HepG2 (cell line): ENCODE measurements around the gene FAAP100. TPM values are rescaled to one million over a fixed set of nuclear protein-coding genes. Genes with fewer than 3 reads are reported as not detected.

ENCODE experiments used
- BCL6 ChIP-seq: IDR thresholded peaks from 2 replicates; pipeline ENCODE4 v1.6.1; 2016; ENCODE audit warnings: missing genetic modification reagents, missing compliant biosample characterization
- CAMTA2 ChIP-seq: sonication (generic); formaldehyde crosslinking; IDR thresholded peaks from 2 replicates; pipeline ENCODE4 v1.4.0; 2020; ENCODE audit warnings: mild to moderate bottlenecking, missing genetic modification reagents, borderline replicate concordance
- CCDC6 ChIP-seq: sonication (generic); formaldehyde crosslinking; IDR thresholded peaks from 2 replicates; pipeline ENCODE4 v1.8.1; 2022; ENCODE audit warnings: mild to moderate bottlenecking, missing genetic modification reagents, moderate library complexity
- GPBP1L1 ChIP-seq: sonication (generic); formaldehyde crosslinking; IDR thresholded peaks from 2 replicates; pipeline ENCODE4 v1.5.0; 2020; ENCODE audit warnings: mild to moderate bottlenecking, missing genetic modification reagents
- HMG20A ChIP-seq: IDR thresholded peaks from 2 replicates; pipeline ENCODE4 v1.6.1; 2016; ENCODE audit warnings: borderline replicate concordance
- HNF1A ChIP-seq, 2 experiments: sonication (generic) in 1 of 2; formaldehyde crosslinking in 1 of 2; IDR thresholded peaks; 2 replicates each; pipeline versions ENCODE4 v1.4.0 to v1.6.1; 2016 to 2020; ENCODE audit warnings: borderline replicate concordance in 1 of 2, low read depth in 1 of 2, mild to moderate bottlenecking in 1 of 2, missing genetic modification reagents in 1 of 2
- KLF12 ChIP-seq: sonication (generic); formaldehyde crosslinking; IDR thresholded peaks from 2 replicates; pipeline ENCODE4 v1.4.0; 2020; ENCODE audit warnings: missing genetic modification reagents, borderline replicate concordance
- MIXL1 ChIP-seq: IDR thresholded peaks from 2 replicates; pipeline ENCODE4 v1.6.1; 2016
- NCOA2 ChIP-seq: sonication (generic); formaldehyde crosslinking; IDR thresholded peaks from 2 replicates; pipeline ENCODE4 v1.8.0; 2022; ENCODE audit warnings: inconsistent platforms
- NFIC ChIP-seq: IDR thresholded peaks from 2 replicates; pipeline ENCODE4 v1.6.1; 2012; ENCODE audit warnings: mild to moderate bottlenecking, low read length, inconsistent platforms
- REL ChIP-seq: sonication (generic); formaldehyde crosslinking; conservative IDR thresholded peaks from 2 replicates; pipeline ENCODE4 v1.8.0; 2022; ENCODE audit warnings: mild to moderate bottlenecking, missing genetic modification reagents, moderate library complexity
- REST ChIP-seq, 2 experiments: IDR thresholded peaks; 2 replicates each; pipeline ENCODE4 v1.6.1; 2011 to 2012; ENCODE audit warnings: low read length in 2 of 2, borderline replicate concordance in 1 of 2, low read depth in 1 of 2, mild to moderate bottlenecking in 1 of 2, moderate library complexity in 1 of 2
- TSC22D2 ChIP-seq: sonication (generic); formaldehyde crosslinking; IDR thresholded peaks from 2 replicates; pipeline ENCODE4 v1.5.1; 2020; ENCODE audit warnings: missing genetic modification reagents, mild to moderate bottlenecking, borderline replicate concordance
- WIZ ChIP-seq: sonication (generic); formaldehyde crosslinking; IDR thresholded peaks from 2 replicates; pipeline ENCODE4 v1.5.1; 2020; ENCODE audit warnings: mild to moderate bottlenecking, missing genetic modification reagents
- ZNF138 ChIP-seq: sonication (generic); formaldehyde crosslinking; IDR thresholded peaks from 2 replicates; pipeline ENCODE4 v1.5.0; 2020; ENCODE audit warnings: mild to moderate bottlenecking, low read depth, missing genetic modification reagents
- ZNF224 ChIP-seq: sonication (generic); formaldehyde crosslinking; IDR thresholded peaks from 2 replicates; pipeline ENCODE4 v1.5.0; 2020; ENCODE audit warnings: mild to moderate bottlenecking, missing genetic modification reagents
- ZNF382 ChIP-seq: sonication (generic); formaldehyde crosslinking; IDR thresholded peaks from 2 replicates; pipeline ENCODE4 v1.5.0; 2020; ENCODE audit warnings: missing genetic modification reagents, mild to moderate bottlenecking, borderline replicate concordance
- ZNF83 ChIP-seq: sonication (generic); formaldehyde crosslinking; IDR thresholded peaks from 2 replicates; pipeline ENCODE4 v1.4.0; 2020; ENCODE audit warnings: missing genetic modification reagents, mild to moderate bottlenecking, borderline replicate concordance
- ZSCAN30 ChIP-seq: sonication (generic); formaldehyde crosslinking; IDR thresholded peaks from 2 replicates; pipeline ENCODE4 v1.5.0; 2020; ENCODE audit warnings: mild to moderate bottlenecking, missing genetic modification reagents
- polyA plus RNA-seq, 8 experiments: library from polyadenylated mRNA; depleted of rRNA in 3 of 8; stranded (reverse) in 7 of 8; unstranded in 1 of 8; fragments of >200 nt; fragmentation: Illumina TruSeq in 4 of 8; extraction: Trizol in 4 of 8; gene quantifications; 2 replicates each; pipeline versions ENCODE4 v1.2.1 to v1.2.3, GENCODE V29; 2011 to 2016; ENCODE audit warnings: low read depth in 4 of 8, missing spikeins in 1 of 8, mixed read lengths in 1 of 8; ENCODE audit not compliant: insufficient read depth in 1 of 8
- total RNA-seq, 5 experiments: library from RNA; depleted of rRNA; stranded (reverse); fragments of >200 nt; fragmentation: Illumina TruSeq; extraction: Trizol; gene quantifications; 2 replicates each; pipeline ENCODE4 v1.2.3, GENCODE V29; 2016; ENCODE audit warnings: low read depth in 1 of 5

FAAP100 gene
- total and polyA plus RNA-seq, 2 of the 13 experiments (the other 11 are each of a cell fraction or from before 2014, with no cell fraction given) = 7.6 to 20.8 TPM

GRCh38 chr17:81513753-81514488 is 38.2 kb downstream of the FAAP100 start (continued):
- TF ChIP-seq GPBP1L1 (CRISPR knock-in tag) (no peak), HNF1A (IDR thresholded peaks at IDR 0.05; ENCODE audit: low read depth) (no peak), HNF1A (CRISPR knock-in tag; IDR thresholded peaks at IDR 0.05; ENCODE audit: borderline replicate concordance) (0 out of 2 replicates have a peak, but pooled peaks have one; percentile 25), ZNF224 (CRISPR knock-in tag) (0 out of 2 replicates have a peak, but pooled peaks have one; percentile 4), WIZ (CRISPR knock-in tag) (peak; percentile 64; the same call in 1 of the 2 replicates), ZNF382 (CRISPR knock-in tag) (no peak), TSC22D2 (no peak; the same call in 1 of the 2 replicates), NFIC (no peak), REST (IDR thresholded peaks at IDR 0.05; ENCODE audit: borderline replicate concordance in 1 of 2, low read depth in 1 of 2, low read length in 2 of 2) (no peak), ZNF83 (CRISPR knock-in tag) (no peak; the same call in 1 of the 2 replicates), CAMTA2 (CRISPR knock-in tag) (no peak), ZNF138 (CRISPR knock-in tag) (no peak), BCL6 (CRISPR knock-in tag) (peak; percentile 44), KLF12 (CRISPR knock-in tag) (peak; percentile 26; the same call in 1 of the 2 replicates), HMG20A (CRISPR knock-in tag) (no peak), ZSCAN30 (CRISPR knock-in tag) (no peak), REL (CRISPR knock-in tag) (no peak), NCOA2 (CRISPR knock-in tag) (no peak), MIXL1 (CRISPR knock-in tag) (no peak), CCDC6 (CRISPR knock-in tag) (0 out of 2 replicates have a peak, but pooled peaks have one; percentile 2)
